Ureter (tissue), 1 donor: ENCODE results near the gene RTP5. TPM values are rescaled to one million over a fixed set of nuclear protein-coding genes. Genes with fewer than 3 reads are reported as not detected.
"Not testable (repeated sequence)": the region's sequence is repeated elsewhere in the genome, so short reads cannot be mapped to it uniquely, and the experiment has no call there.

Experiments
- DNase-seq: peaks from one replicate; pipeline ENCODE4 v3.0.0-alpha.2; 2020; ENCODE audit warnings: low spot score
- total RNA-seq: library from RNA; stranded (reverse); gene quantifications from one replicate; pipeline ENCODE4 v1.2.4, GENCODE V29; 2023
- donor health status: DM: yes; HTN: yes; CAD: no.

Gene RTP5
- total RNA-seq, 1 donor from 2014 or later: 0.21 TPM

- DNase-seq: no peak
These were observed 1.3 kb downstream of the RTP5 start for GRCh38 chr2:241870611-241871537.

- DNase-seq: no peak
These were observed 2.2 kb downstream of the RTP5 start for GRCh38 chr2:241871538-241872312.

- DNase-seq: no peak
These were observed 2.7 kb downstream of the RTP5 start for GRCh38 chr2:241872313-241872642.

- no peak for DNase-seq
These were observed 3.7 kb downstream of the RTP5 start for GRCh38 chr2:241873081-241873802.

GRCh38 chr2:241873803-241874110 is 4.2 kb downstream of the RTP5 start:
- no peak for DNase-seq

GRCh38 chr2:241874277-241874925 is 4.9 kb downstream of the RTP5 start:
- no peak for DNase-seq

- not testable (repeated sequence) for DNase-seq
These were observed 6.4 kb downstream of the RTP5 start for GRCh38 chr2:241875754-241876527.

GRCh38 chr2:241876528-241877196 is 7.1 kb downstream of the RTP5 start:
- no peak for DNase-seq

- no peak for DNase-seq
These were observed 7.7 kb downstream of the RTP5 start for GRCh38 chr2:241877197-241877685.

GRCh38 chr2:241877989-241878970 is 8.8 kb downstream of the RTP5 start:
- DNase-seq: peak; percentile 71

- no peak for DNase-seq
These were observed 9.8 kb downstream of the RTP5 start for GRCh38 chr2:241879326-241879725.

- no peak for DNase-seq
These were observed 11.0 kb downstream of the RTP5 start for GRCh38 chr2:241880311-241881073.

GRCh38 chr2:241882091-241882625 is 12.6 kb downstream of the RTP5 start:
- DNase-seq: peak; percentile 73

- no peak for DNase-seq
These were observed 15.4 kb downstream of the RTP5 start for GRCh38 chr2:241884951-241885290.

- no peak for DNase-seq
These were observed 15.9 kb downstream of the RTP5 start for GRCh38 chr2:241885291-241885945.

- DNase-seq: no peak
These were observed 16.6 kb downstream of the RTP5 start for GRCh38 chr2:241885946-241886643.

GRCh38 chr2:241886840-241887447 is 17.4 kb downstream of the RTP5 start:
- DNase-seq: no peak
